Bronchial epithelial cell (primary cell): ENCODE results near the gene ADAM12. TPM values are rescaled to one million over a fixed set of nuclear protein-coding genes. Genes with fewer than 3 reads are reported as not detected.

ENCODE experiments used
- DNase-seq: peaks from one replicate; pipeline ENCODE4 v3.0.0-alpha.2; 2010; ENCODE audit warnings: low read depth
- FAIRE-seq: peaks from 2 replicates; lab custom pipeline; 2011; peaks lifted over from hg19 to GRCh38; lab: Jason Lieb, UNC
- H3K27me3 ChIP-seq: 2 replicates; pipeline ENCODE4 v1.5.1; 2011; ENCODE audit warnings: low read length; ENCODE audit not compliant: control insufficient read depth, insufficient read depth
- H3K36me3 ChIP-seq: 2 replicates; pipeline ENCODE4 v1.5.1; 2011; ENCODE audit warnings: low read length; ENCODE audit not compliant: control insufficient read depth, insufficient read depth
- H3K4me3 ChIP-seq: 2 replicates; pipeline ENCODE4 v1.5.1; 2011; ENCODE audit warnings: mild to moderate bottlenecking, low read depth, low read length, control low read depth
- CTCF ChIP-seq: IDR thresholded peaks from 2 replicates; pipeline ENCODE4 v1.5.1; 2011; ENCODE audit warnings: mild to moderate bottlenecking, moderate library complexity, low read length, control low read depth, inconsistent platforms; ENCODE audit not compliant: insufficient read depth, severe bottlenecking
- total RNA-seq: library from RNA; depleted of rRNA; stranded (reverse); fragments of >200 nt; gene quantifications from 2 replicates; pipeline ENCODE4 v1.2.1, GENCODE V29; 2014

The ADAM12 gene
- total RNA-seq, 1 donor from 2014 or later: 1.8 TPM

GRCh38 chr10:126317751-126318150, 70.5 kb downstream of the ADAM12 start:
- no peak overlapping the region for H3K4me3 ChIP-seq
- no peaks in the 10 kb centered on the region for H3K27me3 ChIP-seq
- DNase-seq (no peak), FAIRE-seq (no peak)
- no peak for TF ChIP-seq CTCF
- H3K36me3 ChIP-seq: no peaks in the 10 kb centered on the region

GRCh38 chr10:126315494-126316177, 72.6 kb downstream of the ADAM12 start:
- no peak for TF ChIP-seq CTCF
- H3K4me3 ChIP-seq: no peak overlapping the region
- no peak for FAIRE-seq
- DNase-seq: no peak
- no peaks in the 10 kb centered on the region for H3K27me3 ChIP-seq
- no peaks in the 10 kb centered on the region for H3K36me3 ChIP-seq

- H3K27me3 ChIP-seq: no peaks in the 10 kb centered on the region
- H3K36me3 ChIP-seq: no peaks in the 10 kb centered on the region
- FAIRE-seq (peak; percentile 55), DNase-seq (no peak)
- TF ChIP-seq CTCF: no peak
- no peak overlapping the region for H3K4me3 ChIP-seq
These were observed 73.3 kb downstream of the ADAM12 start for GRCh38 chr10:126314863-126315493.

- Histone ChIP-seq H3K27me3 (no peaks in the 10 kb centered on the region), H3K4me3 (no peak overlapping the region), H3K36me3 (no peaks in the 10 kb centered on the region)
- no peak for TF ChIP-seq CTCF
- FAIRE-seq: peak; percentile 13
- DNase-seq: no peak
These were observed 76.1 kb downstream of the ADAM12 start for GRCh38 chr10:126312167-126312566.

- no peaks in the 10 kb centered on the region for H3K36me3 ChIP-seq
- FAIRE-seq: no peak
- no peak overlapping the region for H3K4me3 ChIP-seq
- no peak for TF ChIP-seq CTCF
- no peaks in the 10 kb centered on the region for H3K27me3 ChIP-seq
- no peak for DNase-seq
These were observed 78.9 kb downstream of the ADAM12 start for GRCh38 chr10:126309228-126309883.
